Left cardiac atrium (tissue), 4 donors: ENCODE results near the gene ELF3. TPM values are rescaled to one million over a fixed set of nuclear protein-coding genes. Genes with fewer than 3 reads are reported as not detected.
"Not testable (repeated sequence)": the region's sequence is repeated elsewhere in the genome, so short reads cannot be mapped to it uniquely, and the experiment has no call there.

ENCODE experiments used
- ATAC-seq, 2 donors: fragments of 200-7000 bp; cut with Tn5 transposase; one replicate each; pipeline ENCODE4 v1.9.1; 2020; ENCODE audit warnings: mild to moderate bottlenecking in 2 of 2, moderate library complexity in 2 of 2
- DNase-seq: peaks from one replicate; pipeline ENCODE4 v3.0.0-alpha.2; 2020
- intact Hi-C, 2 donors: fragments of 100-400 bp; cut with DNase I; formaldehyde crosslinking; loops; one replicate each; pipeline versions ENCODE4 v1.14.1 to v1.15.1; 2022 to 2023
- total RNA-seq, 2 donors: library from RNA; stranded (reverse); fragmentation: NEBNext Ultra II Directional; extraction: Animal tissue kit (Norgen Biotek cat#: 25700); gene quantifications; one replicate each; pipeline ENCODE4 v1.2.1, GENCODE V29; 2021
- donor health status: DM: no; HTN: yes; CAD: no.
- donor health status: DM: no; HTN: yes; CAD: no; lungs with severe emphysema.
- donor health status: DM: yes; HTN: yes; CAD: no.
- donor health status: Dilated cardiomyopathy.

ELF3 gene
- total RNA-seq, 2 donors from 2014 or later: 0.59 to 8.5 TPM

GRCh38 chr1:202005958-202006357 is 4.4 kb upstream of the ELF3 start:
- intact Hi-C loops: no loop called here
- no peak for ATAC-seq
- no peak for DNase-seq

DNA sequence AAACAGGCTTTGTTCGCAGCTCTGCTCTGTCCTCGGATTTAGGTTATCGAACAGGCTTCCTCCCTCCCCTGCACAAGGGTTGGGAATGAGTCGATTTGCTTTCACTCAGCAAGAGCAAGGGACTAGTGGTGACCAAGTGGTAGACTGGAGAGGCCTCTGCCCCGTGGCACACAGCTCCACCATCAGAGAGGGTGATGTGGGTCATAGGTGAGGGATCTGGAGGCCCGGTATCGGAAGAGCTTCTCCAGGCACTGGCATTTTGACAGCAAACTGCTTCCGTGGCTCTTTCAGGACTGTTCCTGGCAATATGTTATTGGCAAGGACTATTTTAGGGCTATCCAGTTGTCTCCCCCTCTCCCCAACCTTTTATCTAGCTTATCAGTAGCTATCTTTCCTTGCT is 3.1 kb upstream of the ELF3 start:
- DNase-seq (no peak), ATAC-seq (no peak)
- intact Hi-C loops: no loop called here

- ATAC-seq (peak in 1 of 2 donors; percentile 51), DNase-seq (no peak)
- intact Hi-C loops: loop anchor here in 1 of 2 donors (2.0 kb wide), 1 partner anchor 111 kb away; no protein-coding TSS in a partner anchor
Measured at GRCh38 chr1:202007805-202008489, 2.4 kb upstream of the ELF3 start.

GRCh38 chr1:202009326-202010179 is 834 bp upstream of the ELF3 start:
- ATAC-seq (peak; percentile 74 to 78), DNase-seq (peak; percentile 71)
- intact Hi-C loops: loop anchor here (2.0 kb wide), 1 partner anchor 109 kb away; no protein-coding TSS in a partner anchor

- DNase-seq (no peak), ATAC-seq (no peak)
- intact Hi-C loops: loop anchor here in 1 of 2 donors (2.0 kb wide), 1 partner anchor 107 kb away; no protein-coding TSS in a partner anchor
Measured at GRCh38 chr1:202011994-202012393, 1.6 kb downstream of the ELF3 start.

GRCh38 chr1:202012544-202013478 is 2.4 kb downstream of the ELF3 start:
- no peak for DNase-seq
- intact Hi-C loops: no loop called here
- no peak for ATAC-seq

DNA sequence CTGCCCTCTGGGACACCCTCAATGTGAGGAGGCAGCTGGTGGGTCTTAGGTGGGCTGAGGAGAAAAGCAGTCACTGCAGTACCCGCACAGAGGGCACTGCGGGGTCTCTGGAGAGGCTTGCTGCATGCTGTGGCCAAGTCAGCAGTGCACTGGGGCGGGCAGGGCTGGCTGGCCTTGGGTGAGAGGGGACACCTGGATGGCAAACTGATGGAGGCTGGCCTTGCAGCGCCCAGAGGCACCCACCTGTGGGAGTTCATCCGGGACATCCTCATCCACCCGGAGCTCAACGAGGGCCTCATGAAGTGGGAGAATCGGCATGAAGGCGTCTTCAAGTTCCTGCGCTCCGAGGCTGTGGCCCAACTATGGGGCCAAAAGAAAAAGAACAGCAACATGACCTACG is 3.2 kb downstream of the ELF3 start:
- ATAC-seq: no peak
- intact Hi-C loops: no loop called here
- DNase-seq: no peak

- ATAC-seq: no peak
- intact Hi-C loops: no loop called here
- DNase-seq: no peak
Measured at GRCh38 chr1:202014060-202014459, 3.7 kb downstream of the ELF3 start.

- ATAC-seq (no peak), DNase-seq (no peak)
- intact Hi-C loops: no loop called here
Measured at GRCh38 chr1:202014915-202015661, 4.7 kb downstream of the ELF3 start.

GRCh38 chr1:202015662-202015937 is 5.2 kb downstream of the ELF3 start:
- ATAC-seq (no peak), DNase-seq (no peak)
- intact Hi-C loops: no loop called here

- intact Hi-C loops: loop anchor here in 1 of 2 donors (2.0 kb wide), 1 partner anchor 107 kb away; the partner anchor contains the start of gene GPR37L1
- DNase-seq (no peak), ATAC-seq (no peak)
Measured at GRCh38 chr1:202016022-202016810, 5.8 kb downstream of the ELF3 start.

DNA sequence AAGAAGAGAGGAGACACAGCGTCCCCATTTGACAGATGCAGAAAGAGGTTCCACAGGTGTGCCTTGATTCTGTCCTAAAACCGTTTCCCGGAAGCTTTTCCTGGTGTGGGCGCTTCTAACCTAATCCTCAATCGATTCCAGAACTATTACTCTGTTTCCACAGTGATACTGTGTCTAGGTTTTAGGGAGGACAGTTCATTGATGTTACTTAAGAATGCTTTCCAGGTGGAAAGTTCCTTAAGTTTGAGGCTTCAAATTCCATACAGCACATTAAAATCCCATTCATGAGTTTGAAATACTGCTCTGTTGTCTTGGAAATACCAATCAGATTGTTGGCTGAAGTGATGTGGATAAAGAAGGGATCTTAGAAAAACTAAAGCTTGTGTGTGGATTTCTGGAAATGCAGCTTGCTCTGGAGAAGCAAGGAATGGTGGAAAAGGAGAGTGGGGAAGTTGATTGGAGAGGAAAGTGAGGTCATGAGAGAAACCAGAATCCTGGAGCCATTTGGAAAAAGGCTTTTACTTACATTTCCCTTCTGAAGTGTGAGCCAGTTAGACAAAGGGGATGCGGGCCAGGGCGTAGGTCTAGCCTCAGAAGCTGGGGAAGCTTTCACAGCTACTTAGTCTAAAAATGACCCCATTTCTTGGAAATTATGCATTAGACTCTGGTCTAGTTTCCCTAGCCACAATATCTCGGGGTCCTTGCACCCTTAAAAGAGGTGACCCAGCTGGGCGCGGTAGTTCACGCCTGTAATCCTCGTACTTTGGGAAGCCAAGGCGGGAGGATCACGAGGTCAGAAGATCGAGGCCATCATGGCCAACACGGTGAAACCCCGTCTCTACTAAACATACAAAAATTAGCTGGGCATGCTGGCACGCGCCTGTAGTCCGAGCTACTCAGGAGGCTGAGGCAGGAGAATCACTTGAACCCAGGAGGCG is 6.7 kb downstream of the ELF3 start:
- DNase-seq (no peak), ATAC-seq (no peak)
- intact Hi-C loops: loop anchor here in 1 of 2 donors (2.0 kb wide), 1 partner anchor 106 kb away; the partner anchor contains the start of gene GPR37L1

- intact Hi-C loops: loop anchor here in 1 of 2 donors (2.0 kb wide), 1 partner anchor 105 kb away; the partner anchor contains the start of gene GPR37L1
- no peak for ATAC-seq
- DNase-seq: no peak
Measured at GRCh38 chr1:202017749-202018467, 7.5 kb downstream of the ELF3 start.

- ATAC-seq (peak in 1 of 2 donors; percentile 45), DNase-seq (no peak)
- intact Hi-C loops: no loop called here
Measured at GRCh38 chr1:202018468-202019234, 8.3 kb downstream of the ELF3 start.

DNA sequence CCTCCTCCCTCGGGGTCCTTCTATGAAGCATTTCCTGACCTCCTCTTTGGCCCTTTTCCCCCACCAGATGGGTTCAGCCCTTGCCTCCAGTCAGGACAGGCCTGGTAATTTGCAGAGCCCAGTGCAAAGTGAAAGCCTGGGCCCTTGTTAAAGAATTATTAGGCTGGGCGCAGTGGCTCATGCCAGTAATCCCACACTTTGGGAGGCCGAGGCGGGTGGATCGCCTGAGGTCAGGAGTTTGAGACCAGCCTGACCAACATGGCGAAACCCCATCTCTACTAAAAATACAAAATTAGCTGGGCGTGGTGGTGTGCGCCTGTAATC is 8.8 kb downstream of the ELF3 start:
- intact Hi-C loops, ATAC-seq, DNase-seq: not testable (repeated sequence)
